Superior temporal gyrus (tissue), 1 donor: ENCODE results near the gene PRDX3.
"Not testable (repeated sequence)": the region's sequence is repeated elsewhere in the genome, so short reads cannot be mapped to it uniquely, and the experiment has no call there.

Experiments
- DNase-seq: peaks from one replicate; pipeline ENCODE4 v3.0.0-alpha.2; 2016; ENCODE audit errors: extremely low spot score

Gene PRDX3

GRCh38 chr10:119165171-119166117, 13.2 kb downstream of the PRDX3 start, which contains the start of gene SFXN4:
Gene SFXN4 (minus strand): TSS chr10:119165714. CDS start chr10:119165647, 67 bp downstream.
- DNase-seq, result peak; percentile 84

DNA sequence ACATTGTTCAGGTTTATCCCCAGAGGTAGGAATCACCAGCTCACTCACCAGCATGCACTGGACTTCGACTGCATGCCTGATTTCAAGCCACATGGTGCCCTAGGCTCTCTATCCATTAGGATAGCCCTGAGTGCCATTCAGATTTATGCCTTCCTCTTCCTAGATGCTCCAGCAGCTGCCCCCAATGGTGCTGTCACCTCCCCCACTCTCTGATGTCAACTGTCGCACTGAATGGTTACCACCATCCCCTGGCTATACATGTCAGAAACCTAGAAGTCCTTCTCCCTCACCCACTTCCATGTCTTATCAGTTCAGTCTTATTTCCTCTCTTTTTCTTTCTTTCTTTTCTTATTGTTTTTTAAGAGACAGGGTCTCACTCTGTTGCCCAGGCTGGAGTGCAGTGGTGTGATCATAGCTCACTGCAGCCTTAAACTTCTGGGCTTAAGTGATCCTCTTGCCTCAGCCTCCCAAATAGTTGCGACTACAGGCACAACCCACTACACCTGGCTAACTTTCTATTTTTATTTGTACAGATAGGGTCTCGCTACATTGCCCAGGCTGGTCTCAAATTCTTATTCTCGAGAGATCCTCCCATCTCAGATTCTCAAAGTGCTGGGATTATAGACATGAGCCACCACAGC, 16.0 kb downstream of the PRDX3 start:
- no peak for DNase-seq

GRCh38 chr10:119161680-119162451, 16.7 kb downstream of the PRDX3 start:
- peak; percentile 56 for DNase-seq

DNA sequence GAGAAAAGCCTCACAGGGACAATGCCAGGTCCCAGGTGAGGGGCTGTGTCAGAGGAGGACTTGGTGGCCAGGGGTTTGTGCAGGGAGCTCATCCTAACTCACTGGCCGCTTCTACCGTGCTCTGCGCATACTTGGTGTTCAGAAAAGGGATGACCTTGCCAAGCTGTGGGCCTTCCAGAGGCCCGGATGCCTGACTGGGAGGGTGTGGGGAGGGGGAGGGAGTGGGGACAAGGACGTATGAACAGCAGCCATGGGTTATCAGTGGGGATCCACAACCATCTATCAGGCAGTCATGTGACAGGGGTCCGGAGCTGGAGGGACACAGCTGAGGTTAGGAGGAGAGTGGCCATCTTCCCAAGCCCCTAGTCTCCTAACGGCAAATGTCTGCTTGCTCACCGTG, 19.3 kb downstream of the PRDX3 start:
- DNase-seq, result no peak

GRCh38 chr10:119153661-119154060, 25.0 kb downstream of the PRDX3 start:
- DNase-seq, result no peak

- DNase-seq, result no peak
Measured at GRCh38 chr10:119153041-119153440, 25.6 kb downstream of the PRDX3 start.

GRCh38 chr10:119151601-119152000, 27.0 kb downstream of the PRDX3 start:
- DNase-seq, result not testable (repeated sequence)

- no peak for DNase-seq
Measured at GRCh38 chr10:119149729-119150128, 28.9 kb downstream of the PRDX3 start.

DNA sequence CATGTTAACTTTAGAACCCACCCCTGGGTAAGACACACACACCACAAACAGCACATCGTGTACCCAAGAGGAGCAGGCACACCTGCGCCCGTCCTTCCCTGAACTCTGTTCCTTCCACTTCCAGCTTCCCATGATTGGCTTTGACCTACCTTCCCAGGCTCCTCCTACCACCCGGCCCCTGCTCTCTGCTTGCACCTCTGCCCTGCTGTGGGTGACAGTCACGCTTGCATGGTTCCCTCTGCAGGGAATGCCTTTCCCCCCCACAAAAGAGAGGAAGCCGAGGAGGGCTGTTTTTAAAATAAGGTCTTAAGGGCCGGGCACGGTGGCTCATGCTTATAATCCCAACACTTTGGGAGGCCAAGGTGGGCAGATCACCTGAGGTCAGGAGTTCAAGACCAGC, 29.5 kb downstream of the PRDX3 start:
- no peak for DNase-seq

DNA sequence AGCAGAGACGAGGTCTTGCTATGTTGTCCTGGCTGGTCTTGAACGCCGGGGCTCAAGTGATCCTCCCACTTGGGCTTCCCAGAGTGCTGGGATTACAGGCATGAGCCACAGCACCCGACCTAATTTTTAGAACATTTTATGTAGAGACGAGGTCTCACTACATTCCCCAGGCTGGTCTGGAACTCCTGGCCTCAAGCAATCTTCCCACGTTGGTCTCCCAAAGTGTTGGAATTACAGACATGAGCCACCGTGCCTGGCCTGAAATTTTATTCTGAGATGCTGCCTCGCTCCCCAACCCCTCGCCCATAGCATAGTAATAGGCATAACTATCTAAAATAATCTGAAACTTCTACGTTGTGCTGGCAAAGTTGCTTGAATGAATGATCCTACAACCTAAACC, 35.0 kb downstream of the PRDX3 start:
- DNase-seq, result no peak

DNA sequence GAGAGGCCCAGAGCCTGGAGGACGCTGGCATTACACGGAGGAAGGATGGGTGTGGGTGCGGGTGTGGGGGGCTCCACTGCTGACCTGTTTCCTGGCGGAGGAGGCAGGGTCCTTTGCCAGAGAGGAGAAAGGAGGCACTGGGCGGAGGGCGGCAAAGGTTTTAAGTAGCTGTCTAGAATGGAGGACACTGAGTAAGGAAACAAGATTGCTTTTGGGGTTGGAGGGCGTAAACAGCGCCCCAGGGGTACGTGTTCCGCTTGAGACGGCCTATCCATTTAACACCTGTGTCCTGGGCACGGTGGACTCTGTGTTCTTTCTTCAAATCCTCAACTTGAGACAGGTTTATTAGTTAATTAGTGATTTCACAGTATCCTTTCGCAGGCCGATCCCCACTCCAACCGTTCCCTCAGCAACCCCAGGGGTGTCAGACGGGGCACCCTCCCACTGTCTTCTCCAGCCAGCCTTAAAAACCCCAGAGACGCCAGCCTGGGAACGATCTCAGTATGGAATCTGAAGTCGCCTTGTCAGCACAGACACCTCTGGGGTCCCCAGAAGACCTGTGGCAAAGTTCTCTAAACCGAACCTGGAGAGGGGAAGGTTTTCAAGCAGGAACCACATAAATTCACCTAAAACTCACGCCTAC, 37.9 kb downstream of the PRDX3 start:
- DNase-seq, result no peak

- DNase-seq, result no peak
Measured at GRCh38 chr10:119139464-119140067, 39.0 kb downstream of the PRDX3 start.

DNA sequence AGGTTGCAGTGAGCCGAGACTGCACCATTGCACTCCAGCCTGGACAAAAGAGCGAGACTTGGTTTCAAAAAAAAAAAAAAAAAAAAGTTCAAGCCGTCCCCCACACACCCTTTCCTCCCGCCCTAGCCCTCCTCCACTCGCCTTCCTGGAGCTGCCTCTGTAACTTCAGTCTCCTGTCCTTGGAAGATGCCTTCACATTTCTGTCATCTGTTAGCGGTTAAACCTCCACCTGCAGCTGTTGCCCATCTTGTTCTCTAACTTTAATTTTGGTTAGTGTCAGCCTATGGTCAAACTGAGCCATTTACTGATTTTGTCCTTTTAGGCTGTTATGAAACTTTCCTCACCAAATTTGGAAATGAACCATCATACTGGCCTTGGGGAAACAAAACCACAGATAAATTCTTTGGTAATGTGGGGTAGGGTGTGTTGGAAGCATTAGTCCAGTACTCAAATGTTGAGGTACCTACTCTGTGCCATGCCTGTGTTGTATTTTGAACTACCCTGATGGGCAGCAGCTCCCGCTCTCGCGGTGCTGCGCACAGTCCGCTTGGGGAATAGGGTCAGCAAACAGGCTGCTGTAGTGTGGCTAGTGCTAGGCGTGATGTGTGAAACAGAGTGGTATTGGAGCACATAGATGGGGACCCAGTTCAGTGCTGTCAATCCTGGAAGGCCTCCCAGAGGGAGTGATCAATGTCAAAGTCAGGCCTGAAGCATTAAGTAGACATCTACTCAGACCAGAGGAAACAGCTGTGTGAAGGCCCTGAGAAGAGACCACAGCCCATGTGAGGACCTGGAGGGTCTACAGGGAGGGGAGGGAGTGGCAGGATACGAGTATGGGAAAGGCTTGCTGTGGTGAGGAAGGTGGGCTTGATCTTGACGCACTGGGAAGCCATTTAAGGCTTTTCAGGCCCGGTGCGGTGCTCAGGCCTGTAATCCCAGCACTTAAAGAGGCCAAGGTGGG, 40.0 kb downstream of the PRDX3 start:
- DNase-seq, result no peak

GRCh38 chr10:119137878-119138277, 40.7 kb downstream of the PRDX3 start:
- DNase-seq, result not testable (repeated sequence)

- DNase-seq, result peak; percentile 24
Measured at GRCh38 chr10:119136084-119136483, 42.5 kb downstream of the PRDX3 start.

- no peak for DNase-seq
Measured at GRCh38 chr10:119135513-119135881, 43.1 kb downstream of the PRDX3 start.

DNA sequence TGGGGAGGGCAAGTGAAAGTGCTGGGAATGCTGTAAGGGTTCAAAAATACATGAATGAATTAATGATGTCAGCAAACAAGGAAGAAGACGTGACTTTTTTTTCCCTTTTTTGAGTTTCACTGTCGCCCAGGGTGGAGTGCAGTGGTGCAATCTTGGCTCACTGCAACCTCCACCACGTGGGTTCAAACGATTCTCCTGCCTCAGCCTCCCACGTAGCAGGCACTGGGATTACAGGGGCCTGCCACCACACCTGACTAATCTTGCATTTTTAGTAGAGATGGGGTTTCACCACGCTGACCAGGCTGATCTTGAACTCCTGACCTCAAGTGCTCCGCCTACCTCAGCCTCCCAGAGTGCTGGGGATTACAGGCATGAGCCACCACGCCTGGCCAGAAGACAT, 44.7 kb downstream of the PRDX3 start:
- DNase-seq, result no peak

- DNase-seq, result peak; percentile 50
Measured at GRCh38 chr10:119132521-119133345, 45.9 kb downstream of the PRDX3 start.
